A549 (cell line): ENCODE data around the gene NEDD9. TPM values are rescaled to one million over a fixed set of nuclear protein-coding genes. Genes with fewer than 3 reads are reported as not detected.
A peak's percentile ranks its signal among the peaks of the same experiment; 100 is the strongest.

Experiments used
- ATAC-seq, 2 experiments: fragments of 200-7000 bp in 1 of 2; fragments of >200 bp in 1 of 2; cut with Nextera tagmentation in 1 of 2; cut with Tn5 transposase in 1 of 2; 3 replicates each; pipeline versions ENCODE4 v1.8.0 to v1.9.1; 2018 to 2020; ENCODE audit warnings: mild to moderate bottlenecking in 1 of 2, moderate library complexity in 1 of 2
- CTCF ChIA-PET: fragments of 300-600 bp; sonication (Branson Sonifier 250); formaldehyde crosslinking; extraction: SDS; loops from one replicate; lab custom pipeline; 2021; ENCODE audit warnings: antibody characterized with exemption, inconsistent platforms; lab: Yijun Ruan, JAX
- POLR2A ChIA-PET: fragments of 350-600 bp; formaldehyde crosslinking; extraction: SDS; loops from one replicate; lab custom pipeline; 2021; ENCODE audit warnings: antibody characterized with exemption, inconsistent platforms; lab: Yijun Ruan, JAX
- DNase-seq, 2 experiments: peaks; one replicate each; pipeline versions ENCODE4 v3.0.0 to v3.0.0-alpha.2; 2011 to 2016; ENCODE audit warnings: low read depth in 1 of 2, low spot score in 1 of 2
- FAIRE-seq: peaks from 2 replicates; lab custom pipeline; 2011; peaks lifted over from hg19 to GRCh38; lab: Jason Lieb, UNC
- H3K27ac ChIP-seq, 2 experiments: fragments of >200 bp; sonication (Bioruptor Twin); formaldehyde crosslinking; 3 replicates each; pipeline ENCODE4 v1.5.1; 2016 to 2017
- H3K4me1 ChIP-seq: fragments of >200 bp; sonication (Bioruptor Twin); formaldehyde crosslinking; 3 replicates; pipeline ENCODE4 v1.6.1; 2016
- H3K4me2 ChIP-seq: fragments of >200 bp; sonication (Bioruptor Twin); formaldehyde crosslinking; 3 replicates; pipeline ENCODE4 v1.6.1; 2016
- H3K4me3 ChIP-seq: fragments of >200 bp; sonication (Bioruptor Twin); formaldehyde crosslinking; 3 replicates; pipeline ENCODE4 v1.5.1; 2016
- H3K9me3 ChIP-seq: fragments of >200 bp; sonication (Bioruptor Twin); formaldehyde crosslinking; 3 replicates; pipeline ENCODE4 v1.6.1; 2016
- BHLHE40 ChIP-seq: IDR thresholded peaks from 2 replicates; pipeline ENCODE4 v1.6.1; 2012; ENCODE audit warnings: low read depth, low read length, inconsistent platforms
- CBX2 ChIP-seq: fragments of 200-600 bp; sonication (generic); IDR thresholded peaks from 2 replicates; pipeline ENCODE4 v1.6.1; 2016; ENCODE audit warnings: low read depth, mild to moderate bottlenecking, borderline replicate concordance
- CBX8 ChIP-seq: fragments of 200-600 bp; sonication (generic); IDR thresholded peaks from 2 replicates; pipeline ENCODE4 v1.6.1; 2016
- CEBPB ChIP-seq, 2 experiments: fragments of >200 bp in 1 of 2; sonication (Bioruptor Twin) in 1 of 2; formaldehyde crosslinking in 1 of 2; IDR thresholded peaks; 2 replicates each; pipeline ENCODE4 v1.6.1; 2012 to 2016
- CTCF ChIP-seq: fragments of >200 bp; sonication (Bioruptor Twin); formaldehyde crosslinking; IDR thresholded peaks from 3 replicates; pipeline ENCODE4 v1.5.1; 2016
- EHF ChIP-seq: fragments of 250-450 bp; sonication (Bioruptor Pico); IDR thresholded peaks from 2 replicates; pipeline ENCODE4 v1.5.0; 2020; ENCODE audit warnings: mild to moderate bottlenecking
- ESRRA ChIP-seq: fragments of 150-350 bp; IDR thresholded peaks from 2 replicates; pipeline ENCODE4 v1.6.1; 2014; ENCODE audit warnings: mild to moderate bottlenecking, low read length, borderline replicate concordance
- FOSB ChIP-seq: fragments of 250-450 bp; sonication (Bioruptor Pico); IDR thresholded peaks from 2 replicates; pipeline ENCODE4 v1.5.0; 2020; ENCODE audit warnings: mild to moderate bottlenecking, moderate library complexity
- FOSL2 ChIP-seq, 2 experiments: fragments of 450-650 bp in 1 of 2; fragments of >200 bp in 1 of 2; sonication (Bioruptor Twin) in 1 of 2; formaldehyde crosslinking; IDR thresholded peaks; 2 replicates each; pipeline versions ENCODE4 v1.5.0 to v1.6.1; 2016 to 2020; ENCODE audit warnings: mild to moderate bottlenecking in 1 of 2, moderate library complexity in 1 of 2
- FOXS1 ChIP-seq: fragments of 250-450 bp; sonication (Bioruptor Pico); IDR thresholded peaks from 2 replicates; pipeline ENCODE4 v1.5.0; 2020; ENCODE audit warnings: mild to moderate bottlenecking, moderate library complexity
- GATA3 ChIP-seq: IDR thresholded peaks from 2 replicates; pipeline ENCODE4 v1.6.1; 2012; ENCODE audit warnings: borderline replicate concordance
- HMGXB4 ChIP-seq: fragments of 250-450 bp; sonication (Bioruptor Pico); IDR thresholded peaks from 2 replicates; pipeline ENCODE4 v1.5.0; 2021; ENCODE audit warnings: mild to moderate bottlenecking, moderate library complexity, borderline replicate concordance
- HOXA7 ChIP-seq: fragments of 250-450 bp; sonication (Bioruptor Pico); IDR thresholded peaks from 2 replicates; pipeline ENCODE4 v1.5.0; 2020; ENCODE audit warnings: mild to moderate bottlenecking, moderate library complexity
- HOXB5 ChIP-seq: fragments of 250-450 bp; sonication (Bioruptor Pico); IDR thresholded peaks from 2 replicates; pipeline ENCODE4 v1.5.0; 2020; ENCODE audit warnings: mild to moderate bottlenecking, moderate library complexity
- JUN ChIP-seq, 2 experiments: fragments of >200 bp; sonication (Bioruptor Twin); formaldehyde crosslinking; IDR thresholded peaks; 2 replicates in 1 of 2; 3 replicates in 1 of 2; pipeline ENCODE4 v1.6.1; 2016 to 2017
- JUNB ChIP-seq: fragments of >200 bp; sonication (Bioruptor Twin); formaldehyde crosslinking; IDR thresholded peaks from 2 replicates; pipeline ENCODE4 v1.6.1; 2016
- MAFK ChIP-seq: fragments of 450-650 bp; IDR thresholded peaks from 2 replicates; pipeline ENCODE4 v1.6.1; 2014; ENCODE audit not compliant: partially characterized antibody
- MAX ChIP-seq: IDR thresholded peaks from 2 replicates; pipeline ENCODE4 v1.6.1; 2012
- MAZ ChIP-seq: fragments of 150-350 bp; IDR thresholded peaks from 2 replicates; pipeline ENCODE4 v1.6.1; 2014; ENCODE audit warnings: antibody characterized with exemption, low read depth, low read length, borderline replicate concordance
- NPAS2 ChIP-seq: fragments of 250-450 bp; sonication (Bioruptor Pico); IDR thresholded peaks from 2 replicates; pipeline ENCODE4 v1.8.0; 2022; ENCODE audit warnings: mild to moderate bottlenecking, moderate library complexity, borderline replicate concordance
- PHF8 ChIP-seq: fragments of 200-600 bp; sonication (generic); IDR thresholded peaks from 2 replicates; pipeline ENCODE4 v1.6.1; 2016; ENCODE audit warnings: low read depth, mild to moderate bottlenecking, antibody characterized with exemption, moderate library complexity, borderline replicate concordance
- POLR2A ChIP-seq: IDR thresholded peaks from 2 replicates; pipeline ENCODE4 v1.6.1; 2012; ENCODE audit warnings: mild to moderate bottlenecking, low read length
- SMC3 ChIP-seq: fragments of >200 bp; sonication (Bioruptor Twin); formaldehyde crosslinking; IDR thresholded peaks from 3 replicates; pipeline ENCODE4 v1.6.1; 2018; ENCODE audit warnings: inconsistent platforms
- SREBF2 ChIP-seq: fragments of 450-650 bp; IDR thresholded peaks from 2 replicates; pipeline ENCODE4 v1.6.1; 2014; ENCODE audit warnings: mild to moderate bottlenecking, moderate library complexity
- TFCP2L1 ChIP-seq: fragments of 250-450 bp; sonication (Bioruptor Pico); IDR thresholded peaks from 2 replicates; pipeline ENCODE4 v1.5.0; 2021; ENCODE audit warnings: mild to moderate bottlenecking
- TP53 ChIP-seq: fragments of 250-450 bp; sonication (Bioruptor Pico); IDR thresholded peaks from 2 replicates; pipeline ENCODE4 v1.5.0; 2021; ENCODE audit warnings: mild to moderate bottlenecking, moderate library complexity
- ZC3H11A ChIP-seq: fragments of 450-650 bp; IDR thresholded peaks from 2 replicates; pipeline ENCODE4 v1.6.1; 2014; ENCODE audit warnings: antibody characterized with exemption, mild to moderate bottlenecking
- ZSCAN20 ChIP-seq: fragments of 250-450 bp; sonication (Bioruptor Pico); IDR thresholded peaks from 2 replicates; pipeline ENCODE4 v1.8.0; 2022; ENCODE audit warnings: mild to moderate bottlenecking, moderate library complexity
- WGBS: methylation state at CpG from one replicate; pipeline ENCODE4 v1.1.6; 2017; ENCODE audit errors: missing lambda C conversion rate; 5-methylcytosine and 5-hydroxymethylcytosine counted together
- polyA plus RNA-seq, 4 experiments: library from polyadenylated mRNA; depleted of rRNA in 3 of 4; stranded (reverse); fragments of >200 nt; fragmentation: RNase III in 1 of 4; extraction: RNeasy Plus Mini Kit Qiagen cat#74134 plus additional on column Dnase treatment in 1 of 4; gene quantifications; 2 replicates in 3 of 4; 3 replicates in 1 of 4; pipeline ENCODE4 v1.2.3, GENCODE V29; 2011 to 2017

The NEDD9 gene
- polyA plus RNA-seq, 2 of the 4 experiments (the other 2 are of a cell fraction): 46.7 to 79.6 TPM

GRCh38 chr6:11190625-11191245 is 41.7 kb downstream of the NEDD9 start:
- ChIA-PET CTCF (interaction anchor here (0.5 to 3.9 kb wide), 4 partner anchors 47 to 305 kb away, joined by 3 to 19 read pairs (median 5); no protein-coding TSS in a partner anchor), POLR2A (no interaction called here)
- WGBS: 93% methylated on average over 19 of the region's 20 CpGs
- H3K4me1 ChIP-seq: peaks cover 78% of the 10 kb centered on the region
- no peak overlapping the region for H3K4me2 ChIP-seq
- no peak overlapping the region for H3K4me3 ChIP-seq
- no peak for DNase-seq
- H3K9me3 ChIP-seq: no peaks in the 10 kb centered on the region
- peak overlapping the region; percentile 94 to 98 for H3K27ac ChIP-seq
- no peak for FAIRE-seq
- ATAC-seq: no peak
- TF ChIP-seq CBX2: no peak
- TF ChIP-seq CBX8: no peak
- TF ChIP-seq EHF: no peak
- TF ChIP-seq GATA3: no peak
- TF ChIP-seq TP53 (CRISPR knock-in tag): no peak
- no peak for TF ChIP-seq ESRRA
- no peak for TF ChIP-seq MAX

GRCh38 chr6:11189865-11190624 is 42.4 kb downstream of the NEDD9 start:
- Histone ChIP-seq H3K27ac (peak overlapping the region; percentile 94 to 98), H3K4me3 (no peak overlapping the region), H3K4me2 (no peak overlapping the region), H3K9me3 (no peaks in the 10 kb centered on the region), H3K4me1 (peaks cover 73% of the 10 kb centered on the region)
- TF ChIP-seq PHF8: no peak
- TF ChIP-seq CTCF: no peak
- no peak for TF ChIP-seq CBX8
- no peak for TF ChIP-seq HMGXB4 (CRISPR knock-in tag)
- no peak for TF ChIP-seq TFCP2L1 (CRISPR knock-in tag)
- TF ChIP-seq TP53 (CRISPR knock-in tag): no peak
- no peak for TF ChIP-seq MAZ
- no peak for TF ChIP-seq CEBPB (IDR thresholded peaks at IDR 0.05)
- no peak for TF ChIP-seq ZSCAN20 (CRISPR knock-in tag)
- no peak for DNase-seq
- ATAC-seq: no peak
- CTCF ChIA-PET: interaction anchor here (0.5 to 3.9 kb wide), 5 partner anchors 23 to 306 kb away, joined by 3 to 19 read pairs (median 3); no protein-coding TSS in a partner anchor
- WGBS: 95% methylated on average over 16 of the region's 21 CpGs
- no peak for FAIRE-seq
- POLR2A ChIA-PET: no interaction called here

GRCh38 chr6:11188161-11188915 is 44.1 kb downstream of the NEDD9 start:
- Histone ChIP-seq H3K4me1 (peaks cover 62% of the 10 kb centered on the region), H3K4me3 (peak overlapping the region; percentile 36), H3K27ac (peak overlapping the region; percentile 94 to 98), H3K4me2 (peak overlapping the region; percentile 74), H3K9me3 (no peaks in the 10 kb centered on the region)
- FAIRE-seq (no peak), ATAC-seq (peak; percentile 73 to 82), DNase-seq (peak; percentile 74 to 86)
- POLR2A ChIA-PET: interaction anchor here (0.6 to 1.2 kb wide), 5 partner anchors 14 to 302 kb away, joined by 3 to 5 read pairs (median 3); partner anchors contain the start of gene SYCP2L
- 30% methylated on average over 5 of the region's 5 CpGs for WGBS
- CTCF ChIA-PET: interaction anchor here (1.0 to 3.9 kb wide), 5 partner anchors 14 to 308 kb away, joined by 3 to 19 read pairs (median 8); no protein-coding TSS in a partner anchor
- TF ChIP-seq FOSL2 (IDR thresholded peaks at IDR 0.05) (peak; percentile 71; the same call in 1 of the 2 replicates), FOSL2 (CRISPR knock-in tag; IDR thresholded peaks at IDR 0.05) (peak; percentile 91), POLR2A (no peak), HOXA7 (CRISPR knock-in tag) (peak; percentile 42; the same call in 1 of the 2 replicates), EHF (0 out of 2 replicates have a peak, but pooled peaks have one; percentile 20), HOXB5 (CRISPR knock-in tag) (peak; percentile 42), JUN (IDR thresholded peaks at IDR 0.05) (peak; percentile 62 to 73; a peak in 2 of 5 replicates), NPAS2 (CRISPR knock-in tag) (no peak), PHF8 (no peak), SMC3 (no peak; the same call in 2 of the 3 replicates), GATA3 (peak; percentile 86), JUNB (peak; percentile 84), ESRRA (no peak), BHLHE40 (no peak), FOXS1 (CRISPR knock-in tag) (0 out of 2 replicates have a peak, but pooled peaks have one; percentile 21), FOSB (CRISPR knock-in tag) (no peak), SREBF2 (no peak), MAFK (no peak), ZC3H11A (no peak)
